SK-N-SH (cell line): ENCODE measurements around the gene STX1A. TPM values are rescaled to one million over a fixed set of nuclear protein-coding genes. Genes with fewer than 3 reads are reported as not detected.
"Not testable (repeated sequence)": the region's sequence is repeated elsewhere in the genome, so short reads cannot be mapped to it uniquely, and the experiment has no call there.

Experiments
- CTCF ChIA-PET: fragments of 300-600, 350-600 bp; formaldehyde crosslinking; extraction: SDS; loops from one replicate; lab custom pipeline; 2021; lab: Yijun Ruan, JAX
- POLR2A ChIA-PET: fragments of 350-600 bp; sonication (Branson Sonifier 250); formaldehyde crosslinking; extraction: SDS; loops from one replicate; lab custom pipeline; 2020; ENCODE audit warnings: antibody characterized with exemption, inconsistent platforms; lab: Yijun Ruan, JAX
- DNase-seq: peaks from one replicate; pipeline ENCODE4 v3.0.0; 2012
- H2AFZ ChIP-seq: fragments of 200-600 bp; sonication (generic); 2 replicates; pipeline ENCODE4 v1.8.1; 2016; ENCODE audit warnings: antibody characterized with exemption, mild to moderate bottlenecking, low read depth
- H3F3A ChIP-seq: fragments of 200-600 bp; sonication (generic); replicated peaks from 2 replicates; pipeline ENCODE3; 2016; ENCODE audit warnings: antibody characterized with exemption, mild to moderate bottlenecking; ENCODE audit not compliant: insufficient read depth
- H3K27ac ChIP-seq, 2 experiments: fragments of 200-500 bp in 1 of 2; fragments of 200-600 bp in 1 of 2; sonication (Bioruptor generic) in 1 of 2; sonication (generic), shearing (Covaris generic) in 1 of 2; 2 replicates each; pipeline versions ENCODE4 v1.5.1 to v1.6.1; 2014 to 2016; ENCODE audit warnings: low read depth in 2 of 2, inconsistent platforms in 1 of 2, low read length in 1 of 2, mild to moderate bottlenecking in 1 of 2, mixed read lengths in 1 of 2
- H3K27me3 ChIP-seq: fragments of 200-600 bp; sonication (generic), shearing (Covaris generic); 2 replicates; pipeline ENCODE4 v1.6.1; 2016; ENCODE audit warnings: mixed run types; ENCODE audit not compliant: insufficient read depth
- H3K36me3 ChIP-seq, 2 experiments: fragments of 200-500 bp in 1 of 2; fragments of 200-600 bp in 1 of 2; sonication (Bioruptor generic) in 1 of 2; sonication (generic) in 1 of 2; replicated peaks in 1 of 2; 2 replicates each; pipeline versions ENCODE3 to v1.5.1; 2014 to 2016; ENCODE audit warnings: low read length in 1 of 2, mild to moderate bottlenecking in 1 of 2; ENCODE audit not compliant: insufficient read depth in 2 of 2, control insufficient read depth in 1 of 2
- H3K4me1 ChIP-seq, 2 experiments: fragments of 200-500 bp in 1 of 2; fragments of 200-600 bp in 1 of 2; sonication (Bioruptor generic) in 1 of 2; sonication (generic), shearing (Covaris generic) in 1 of 2; 2 replicates each; pipeline versions ENCODE4 v1.5.1 to v1.6.1; 2014 to 2016; ENCODE audit warnings: low read depth in 1 of 2, low read length in 1 of 2, mixed run types in 1 of 2; ENCODE audit not compliant: insufficient read depth in 2 of 2, control insufficient read depth in 1 of 2
- H3K4me2 ChIP-seq: fragments of 200-600 bp; sonication (generic), shearing (Covaris generic); 2 replicates; pipeline ENCODE4 v1.6.1; 2017; ENCODE audit warnings: mixed run types
- H3K4me3 ChIP-seq, 2 experiments: fragments of 200-500 bp in 1 of 2; fragments of 200-600 bp in 1 of 2; sonication (Bioruptor generic) in 1 of 2; sonication (generic), shearing (Covaris generic) in 1 of 2; 2 replicates each; pipeline versions ENCODE4 v1.5.1 to v1.8.1; 2014 to 2016; ENCODE audit warnings: low read depth in 2 of 2, inconsistent platforms in 1 of 2, low read length in 1 of 2, mild to moderate bottlenecking in 1 of 2, mixed read lengths in 1 of 2, moderate library complexity in 1 of 2
- H3K79me2 ChIP-seq: fragments of 200-600 bp; sonication (generic); 2 replicates; pipeline ENCODE4 v1.8.1; 2017; ENCODE audit warnings: mild to moderate bottlenecking; ENCODE audit not compliant: insufficient read depth
- H3K9ac ChIP-seq: fragments of 200-600 bp; sonication (generic); 2 replicates; pipeline ENCODE4 v1.6.1; 2017; ENCODE audit warnings: mixed run types
- H3K9me2 ChIP-seq: fragments of 200-600 bp; sonication (generic); 2 replicates; pipeline ENCODE4 v1.6.1; 2017; ENCODE audit warnings: mixed run types
- H3K9me3 ChIP-seq: fragments of 200-600 bp; sonication (generic); 2 replicates; pipeline ENCODE4 v1.6.1; 2017; ENCODE audit warnings: mixed run types, mild to moderate bottlenecking, moderate library complexity
- H4K20me1 ChIP-seq: fragments of 200-600 bp; sonication (generic); 2 replicates; pipeline ENCODE4 v1.6.1; 2017; ENCODE audit warnings: mild to moderate bottlenecking, mixed run types; ENCODE audit not compliant: insufficient read depth
- ELF1 ChIP-seq: IDR thresholded peaks from 2 replicates; pipeline ENCODE4 v1.4.0; 2012
- FOXM1 ChIP-seq: IDR thresholded peaks from 2 replicates; pipeline ENCODE4 v1.4.0; 2012; ENCODE audit warnings: low read depth, mild to moderate bottlenecking
- MAX ChIP-seq: IDR thresholded peaks from 2 replicates; pipeline ENCODE4 v1.4.0; 2012; ENCODE audit warnings: low read depth
- NFIC ChIP-seq: IDR thresholded peaks from 2 replicates; pipeline ENCODE4 v1.4.0; 2012; ENCODE audit warnings: borderline replicate concordance
- TCF12 ChIP-seq: IDR thresholded peaks from 2 replicates; pipeline ENCODE4 v1.4.0; 2012
- WGBS: methylation state at CpG from one replicate; pipeline ENCODE4 v1.1.6; 2017; ENCODE audit warnings: low lambda C conversion rate; 5-methylcytosine and 5-hydroxymethylcytosine counted together
- polyA plus RNA-seq, 3 experiments: library from polyadenylated mRNA; depleted of rRNA; stranded (reverse); fragments of >200 nt; gene quantifications; 2 replicates each; pipeline ENCODE4 v1.2.3, GENCODE V29; 2012
- TF ChIP-seq, protein P1 (sequence below): IDR thresholded peaks from 2 replicates; pipeline ENCODE4 v1.4.0; 2012; ENCODE audit warnings: low read depth, borderline replicate concordance

STX1A gene
- polyA plus RNA-seq, 1 of the 3 experiments (the other 2 are of a cell fraction), result 91.1 TPM

GRCh38 chr7:73721377-73721817, 1.9 kb upstream of the STX1A start (continued):
- TF ChIP-seq, protein P1, sequence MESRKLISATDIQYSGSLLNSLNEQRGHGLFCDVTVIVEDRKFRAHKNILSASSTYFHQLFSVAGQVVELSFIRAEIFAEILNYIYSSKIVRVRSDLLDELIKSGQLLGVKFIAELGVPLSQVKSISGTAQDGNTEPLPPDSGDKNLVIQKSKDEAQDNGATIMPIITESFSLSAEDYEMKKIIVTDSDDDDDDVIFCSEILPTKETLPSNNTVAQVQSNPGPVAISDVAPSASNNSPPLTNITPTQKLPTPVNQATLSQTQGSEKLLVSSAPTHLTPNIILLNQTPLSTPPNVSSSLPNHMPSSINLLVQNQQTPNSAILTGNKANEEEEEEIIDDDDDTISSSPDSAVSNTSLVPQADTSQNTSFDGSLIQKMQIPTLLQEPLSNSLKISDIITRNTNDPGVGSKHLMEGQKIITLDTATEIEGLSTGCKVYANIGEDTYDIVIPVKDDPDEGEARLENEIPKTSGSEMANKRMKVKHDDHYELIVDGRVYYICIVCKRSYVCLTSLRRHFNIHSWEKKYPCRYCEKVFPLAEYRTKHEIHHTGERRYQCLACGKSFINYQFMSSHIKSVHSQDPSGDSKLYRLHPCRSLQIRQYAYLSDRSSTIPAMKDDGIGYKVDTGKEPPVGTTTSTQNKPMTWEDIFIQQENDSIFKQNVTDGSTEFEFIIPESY, result no peak
- TF ChIP-seq NFIC, result peak; percentile 56
- TF ChIP-seq FOXM1, result no peak
- 0 out of 2 replicates have a peak, but pooled peaks have one; percentile 33 for TF ChIP-seq TCF12

DNA sequence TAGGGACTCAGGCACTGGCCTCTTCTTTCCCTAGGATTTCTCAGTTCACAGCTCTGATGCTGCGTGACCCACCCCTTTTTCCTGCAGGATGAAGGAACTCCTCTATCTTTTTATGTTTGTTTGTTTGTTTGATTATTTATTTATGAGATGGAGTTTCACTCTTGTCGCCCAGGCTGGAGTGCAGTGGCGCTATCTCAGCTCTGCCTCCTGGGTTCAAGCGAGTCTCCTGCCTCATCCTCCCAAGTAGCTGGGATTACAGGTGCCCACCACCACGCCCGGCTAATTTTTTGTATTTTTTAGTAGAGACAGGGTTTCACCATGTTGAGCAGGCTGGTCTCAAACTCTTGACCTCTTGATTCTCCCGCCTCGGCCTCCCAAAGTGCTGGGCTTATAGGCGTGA, 974 bp upstream of the STX1A start:
- H3K4me3 ChIP-seq, H3K4me2 ChIP-seq, H3K9me2 ChIP-seq, DNase-seq, H3K9ac ChIP-seq, H3K27ac ChIP-seq, H3K9me3 ChIP-seq, H3K36me3 ChIP-seq, H3K27me3 ChIP-seq, POLR2A ChIA-PET, H2AFZ ChIP-seq: not testable (repeated sequence)
- peaks cover 38% of the 10 kb centered on the region for H3K79me2 ChIP-seq
- CTCF ChIA-PET, result interaction anchor here (0.9 to 8.6 kb wide), 11 partner anchors 9 to 114 kb away, joined by 3 to 326 read pairs (median 6); partner anchors contain the start of genes ABHD11, MLXIPL and VPS37D
- peaks cover 22% of the 10 kb centered on the region for H3F3A ChIP-seq
- peaks cover 23 to 25% of the 10 kb centered on the region in 2 experiments; a peak in 3 of 4 replicates for H3K4me1 ChIP-seq
- peaks cover 28% of the 10 kb centered on the region for H4K20me1 ChIP-seq
- WGBS, result 98% methylated on average over 9 of the region's 9 CpGs

GRCh38 chr7:73719806-73720169, 319 bp upstream of the STX1A start:
- H2AFZ ChIP-seq, result peak overlapping the region; percentile 66; the same call in 1 of the 2 replicates

More at GRCh38 chr7:73719806-73720169, 319 bp upstream of the STX1A start:
- CTCF ChIA-PET, result interaction anchor here (0.6 to 8.6 kb wide), 12 partner anchors 9 to 255 kb away, joined by 3 to 326 read pairs (median 5); partner anchors contain the start of genes ABHD11, MLXIPL and VPS37D
- Histone ChIP-seq H3K36me3 (peaks cover 0 to 14% of the 10 kb centered on the region in 2 experiments), H3F3A (peaks cover 28% of the 10 kb centered on the region), H3K27me3 (no peaks in the 10 kb centered on the region), H3K9ac (peak overlapping the region; percentile 25; the same call in 1 of the 2 replicates), H3K27ac (no peak overlapping the region), H4K20me1 (peaks cover 35% of the 10 kb centered on the region), H3K4me3 (peak overlapping the region; percentile 45 to 50; a peak in 2 of 4 replicates), H3K4me2 (peak overlapping the region; percentile 83), H3K4me1 (peaks cover 23 to 32% of the 10 kb centered on the region in 2 experiments; a peak in 3 of 4 replicates), H3K9me2 (no peaks in the 10 kb centered on the region), H3K9me3 (no peaks in the 10 kb centered on the region), H3K79me2 (peaks cover 44% of the 10 kb centered on the region)
- DNase-seq, result no peak
- TF ChIP-seq MAX (0 out of 2 replicates have a peak, but pooled peaks have one; percentile 0), ELF1 (no peak)
- POLR2A ChIA-PET, result interaction anchor here (0.7 to 1.2 kb wide), 3 partner anchors 21 to 197 kb away, joined by 3 to 6 read pairs (median 5); partner anchors contain the start of genes BAZ1B and TBL2
- 12% methylated on average over 14 of the region's 16 CpGs for WGBS
